HG02763 (cell line): ENCODE measurements around the gene GRIN3A.
"Not testable (repeated sequence)": the region's sequence is repeated elsewhere in the genome, so short reads cannot be mapped to it uniquely, and the experiment has no call there.

Source experiments
- ATAC-seq: cut with Tn5 transposase; IDR thresholded peaks from one replicate; pipeline ENCODE4 v1.9.1; 2021; ENCODE audit warnings: mild to moderate bottlenecking, moderate library complexity; ENCODE audit not compliant: unreplicated experiment

The GRIN3A gene

GRCh38 chr9:101585740-101586139, 152.7 kb downstream of the GRIN3A start:
- ATAC-seq: no peak

- ATAC-seq: no peak
These were observed 155.9 kb downstream of the GRIN3A start for GRCh38 chr9:101582553-101582952.

- no peak for ATAC-seq
These were observed 158.5 kb downstream of the GRIN3A start for GRCh38 chr9:101579711-101580545.

GRCh38 chr9:101578378-101578777, 160.1 kb downstream of the GRIN3A start:
- no peak for ATAC-seq

- ATAC-seq: no peak
These were observed 163.6 kb downstream of the GRIN3A start for GRCh38 chr9:101574731-101575333.

- no peak for ATAC-seq
These were observed 166.1 kb downstream of the GRIN3A start for GRCh38 chr9:101572316-101572715.

GRCh38 chr9:101571114-101571513, 167.3 kb downstream of the GRIN3A start:
- no peak for ATAC-seq

- no peak for ATAC-seq
These were observed 168.5 kb downstream of the GRIN3A start for GRCh38 chr9:101569741-101570501.

GRCh38 chr9:101567725-101568350, 170.6 kb downstream of the GRIN3A start:
- ATAC-seq: no peak

GRCh38 chr9:101566904-101567724, 171.3 kb downstream of the GRIN3A start:
- no peak for ATAC-seq

- no peak for ATAC-seq
These were observed 174.2 kb downstream of the GRIN3A start for GRCh38 chr9:101564252-101564651.

GRCh38 chr9:101562966-101563365, 175.5 kb downstream of the GRIN3A start:
- ATAC-seq: no peak

GRCh38 chr9:101561740-101562139, 176.7 kb downstream of the GRIN3A start:
- no peak for ATAC-seq

- not testable (repeated sequence) for ATAC-seq
These were observed 188.9 kb downstream of the GRIN3A start for GRCh38 chr9:101549472-101550098.

GRCh38 chr9:101543098-101543735, 195.2 kb downstream of the GRIN3A start:
- no peak for ATAC-seq

GRCh38 chr9:101540069-101540468, 198.4 kb downstream of the GRIN3A start:
- no peak for ATAC-seq

- ATAC-seq: no peak
These were observed 201.5 kb downstream of the GRIN3A start for GRCh38 chr9:101536938-101537337.

- ATAC-seq: no peak
These were observed 202.1 kb downstream of the GRIN3A start for GRCh38 chr9:101536351-101536750.
